SK-N-SH treated with all-trans-retinoic acid at 6 μM for 48 hours (cell line): ENCODE data around the gene ACTR1A.

ENCODE experiments used
- ARNTL ChIP-seq: fragments of 450-650 bp; formaldehyde crosslinking; IDR thresholded peaks from 2 replicates; pipeline ENCODE4 v1.5.0; 2020; ENCODE audit warnings: low read depth, mild to moderate bottlenecking, moderate library complexity, borderline replicate concordance
- CSRNP3 ChIP-seq: fragments of 250-450 bp; sonication (Bioruptor Pico); IDR thresholded peaks from 2 replicates; pipeline ENCODE4 v1.5.1; 2021; ENCODE audit warnings: mild to moderate bottlenecking, moderate library complexity
- PATZ1 ChIP-seq: fragments of 250-450 bp; sonication (Bioruptor Pico); IDR thresholded peaks from 2 replicates; pipeline ENCODE4 v1.8.0; 2020; ENCODE audit warnings: mild to moderate bottlenecking, moderate library complexity, borderline replicate concordance
- PPARA ChIP-seq: fragments of 250-450 bp; sonication (Bioruptor Pico); IDR thresholded peaks from 2 replicates; pipeline ENCODE4 v1.5.0; 2020; ENCODE audit warnings: mild to moderate bottlenecking, borderline replicate concordance
- RARB ChIP-seq: fragments of 250-450 bp; sonication (Bioruptor Pico); IDR thresholded peaks from 2 replicates; pipeline ENCODE4 v1.8.0; 2021; ENCODE audit warnings: mild to moderate bottlenecking, moderate library complexity
- SNAI2 ChIP-seq: fragments of 250-450 bp; sonication (Bioruptor Pico); IDR thresholded peaks from 2 replicates; pipeline ENCODE4 v1.5.0; 2020; ENCODE audit warnings: mild to moderate bottlenecking, moderate library complexity
- ZFP30 ChIP-seq: fragments of 450-650 bp; formaldehyde crosslinking; IDR thresholded peaks from 2 replicates; pipeline ENCODE4 v1.5.0; 2022; ENCODE audit warnings: mild to moderate bottlenecking, moderate library complexity
- ZNF70 ChIP-seq: fragments of 450-650 bp; formaldehyde crosslinking; IDR thresholded peaks from 2 replicates; pipeline ENCODE4 v1.5.0; 2020; ENCODE audit warnings: mild to moderate bottlenecking, moderate library complexity
- ZNF8 ChIP-seq: fragments of 450-650 bp; formaldehyde crosslinking; IDR thresholded peaks from 2 replicates; pipeline ENCODE4 v1.5.0; 2020; ENCODE audit warnings: mild to moderate bottlenecking, moderate library complexity
- TF ChIP-seq, protein P1 (sequence below): fragments of 250-450 bp; sonication (Bioruptor Pico); IDR thresholded peaks from 2 replicates; pipeline ENCODE4 v1.5.0; 2020; ENCODE audit warnings: mild to moderate bottlenecking, moderate library complexity
- TF ChIP-seq, protein P2 (sequence below): fragments of 250-450 bp; sonication (Bioruptor Pico); IDR thresholded peaks from 2 replicates; pipeline ENCODE4 v1.5.1; 2020; ENCODE audit warnings: low read depth, mild to moderate bottlenecking, moderate library complexity

- TF ChIP-seq RARB (CRISPR knock-in tag) (no peak), SNAI2 (CRISPR knock-in tag) (no peak), CSRNP3 (CRISPR knock-in tag) (no peak), PATZ1 (CRISPR knock-in tag) (no peak), ZFP30 (CRISPR knock-in tag) (no peak), ZNF8 (CRISPR knock-in tag) (no peak), ARNTL (CRISPR knock-in tag) (no peak), ZNF70 (CRISPR knock-in tag) (no peak), PPARA (no peak)
- TF ChIP-seq, protein P1, sequence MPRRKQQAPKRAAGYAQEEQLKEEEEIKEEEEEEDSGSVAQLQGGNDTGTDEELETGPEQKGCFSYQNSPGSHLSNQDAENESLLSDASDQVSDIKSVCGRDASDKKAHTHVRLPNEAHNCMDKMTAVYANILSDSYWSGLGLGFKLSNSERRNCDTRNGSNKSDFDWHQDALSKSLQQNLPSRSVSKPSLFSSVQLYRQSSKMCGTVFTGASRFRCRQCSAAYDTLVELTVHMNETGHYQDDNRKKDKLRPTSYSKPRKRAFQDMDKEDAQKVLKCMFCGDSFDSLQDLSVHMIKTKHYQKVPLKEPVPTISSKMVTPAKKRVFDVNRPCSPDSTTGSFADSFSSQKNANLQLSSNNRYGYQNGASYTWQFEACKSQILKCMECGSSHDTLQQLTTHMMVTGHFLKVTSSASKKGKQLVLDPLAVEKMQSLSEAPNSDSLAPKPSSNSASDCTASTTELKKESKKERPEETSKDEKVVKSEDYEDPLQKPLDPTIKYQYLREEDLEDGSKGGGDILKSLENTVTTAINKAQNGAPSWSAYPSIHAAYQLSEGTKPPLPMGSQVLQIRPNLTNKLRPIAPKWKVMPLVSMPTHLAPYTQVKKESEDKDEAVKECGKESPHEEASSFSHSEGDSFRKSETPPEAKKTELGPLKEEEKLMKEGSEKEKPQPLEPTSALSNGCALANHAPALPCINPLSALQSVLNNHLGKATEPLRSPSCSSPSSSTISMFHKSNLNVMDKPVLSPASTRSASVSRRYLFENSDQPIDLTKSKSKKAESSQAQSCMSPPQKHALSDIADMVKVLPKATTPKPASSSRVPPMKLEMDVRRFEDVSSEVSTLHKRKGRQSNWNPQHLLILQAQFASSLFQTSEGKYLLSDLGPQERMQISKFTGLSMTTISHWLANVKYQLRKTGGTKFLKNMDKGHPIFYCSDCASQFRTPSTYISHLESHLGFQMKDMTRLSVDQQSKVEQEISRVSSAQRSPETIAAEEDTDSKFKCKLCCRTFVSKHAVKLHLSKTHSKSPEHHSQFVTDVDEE (CRISPR knock-in tag) = no peak
- TF ChIP-seq, protein P2, sequence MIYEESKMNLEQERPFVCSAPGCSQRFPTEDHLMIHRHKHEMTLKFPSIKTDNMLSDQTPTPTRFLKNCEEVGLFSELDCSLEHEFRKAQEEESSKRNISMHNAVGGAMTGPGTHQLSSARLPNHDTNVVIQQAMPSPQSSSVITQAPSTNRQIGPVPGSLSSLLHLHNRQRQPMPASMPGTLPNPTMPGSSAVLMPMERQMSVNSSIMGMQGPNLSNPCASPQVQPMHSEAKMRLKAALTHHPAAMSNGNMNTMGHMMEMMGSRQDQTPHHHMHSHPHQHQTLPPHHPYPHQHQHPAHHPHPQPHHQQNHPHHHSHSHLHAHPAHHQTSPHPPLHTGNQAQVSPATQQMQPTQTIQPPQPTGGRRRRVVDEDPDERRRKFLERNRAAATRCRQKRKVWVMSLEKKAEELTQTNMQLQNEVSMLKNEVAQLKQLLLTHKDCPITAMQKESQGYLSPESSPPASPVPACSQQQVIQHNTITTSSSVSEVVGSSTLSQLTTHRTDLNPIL (CRISPR knock-in tag) = no peak
Observed at GRCh38 chr10:102475451-102476040, 27.0 kb downstream of the ACTR1A start.
